ENCODE data around the gene CCDC110. TPM values are rescaled to one million over a fixed set of nuclear protein-coding genes. Genes with fewer than 3 reads are reported as not detected.

CCDC110 gene
- total and polyA plus RNA-seq, 9 of the 15 experiments (the other 6 are each of a cell fraction or from before 2014, with no cell fraction given) = 0.04 to 0.35 (median 0.07) TPM; not detected in 4

GRCh38 chr4:185471235-185472102, at the start of gene CCDC110 (continued):
- peak; percentile 19; the same call in 1 of the 2 replicates for TF ChIP-seq TFAP4 (CRISPR knock-in tag; IDR thresholded peaks at IDR 0.05; ENCODE audit: borderline replicate concordance)
- no peak for TF ChIP-seq SMARCA5 (IDR thresholded peaks at IDR 0.05)
- TF ChIP-seq USF2 (CRISPR knock-in tag; IDR thresholded peaks at IDR 0.05) = 0 out of 2 replicates have a peak, but pooled peaks have one; percentile 4
- 0 out of 2 replicates have a peak, but pooled peaks have one; percentile 19 for TF ChIP-seq STAG1 (CRISPR knock-in tag; IDR thresholded peaks at IDR 0.05; ENCODE audit: borderline replicate concordance)
- peak; percentile 95 for TF ChIP-seq VEZF1 (CRISPR knock-in tag; IDR thresholded peaks at IDR 0.05)
- no peak for TF ChIP-seq BDP1 (IDR thresholded peaks at IDR 0.05; ENCODE audit: insufficient read depth, insufficient read length)
- TF ChIP-seq CTCF (IDR thresholded peaks at IDR 0.05 in 2 of 3, conservative IDR thresholded peaks at IDR 0.05 in 1 of 3; ENCODE audit: insufficient read depth in 2 of 3, low read depth in 1 of 3, low read length in 3 of 3) = peak; percentile 48 to 91 (median 67); a peak in 5 of 6 replicates
- TF ChIP-seq HMGN3 (IDR thresholded peaks at IDR 0.05; ENCODE audit: borderline replicate concordance, extremely low read depth, insufficient read length, low read depth, low read length) = peak; percentile 17
- TF ChIP-seq ZFP36 (IDR thresholded peaks at IDR 0.05; ENCODE audit: low read depth, low read length, partially characterized antibody) = no peak
- TF ChIP-seq ZNF586 (CRISPR knock-in tag; conservative IDR thresholded peaks at IDR 0.05) = no peak
- no peak for TF ChIP-seq CCAR2 (IDR thresholded peaks at IDR 0.05; ENCODE audit: low read depth, low read length)
- peak; percentile 28; the same call in 1 of the 2 replicates for TF ChIP-seq ZFX (CRISPR knock-in tag; IDR thresholded peaks at IDR 0.05)
- peak; percentile 35 for TF ChIP-seq RBBP5 (IDR thresholded peaks at IDR 0.05; ENCODE audit: borderline replicate concordance, insufficient read depth, low read length, poor library complexity, severe bottlenecking)

All from K562 (cell line).